ENCODE results near the gene VN1R5. TPM values are rescaled to one million over a fixed set of nuclear protein-coding genes. Genes with fewer than 3 reads are reported as not detected.

The VN1R5 gene
- total RNA-seq, 1 experiment from 2014 or later = not detected

DNA sequence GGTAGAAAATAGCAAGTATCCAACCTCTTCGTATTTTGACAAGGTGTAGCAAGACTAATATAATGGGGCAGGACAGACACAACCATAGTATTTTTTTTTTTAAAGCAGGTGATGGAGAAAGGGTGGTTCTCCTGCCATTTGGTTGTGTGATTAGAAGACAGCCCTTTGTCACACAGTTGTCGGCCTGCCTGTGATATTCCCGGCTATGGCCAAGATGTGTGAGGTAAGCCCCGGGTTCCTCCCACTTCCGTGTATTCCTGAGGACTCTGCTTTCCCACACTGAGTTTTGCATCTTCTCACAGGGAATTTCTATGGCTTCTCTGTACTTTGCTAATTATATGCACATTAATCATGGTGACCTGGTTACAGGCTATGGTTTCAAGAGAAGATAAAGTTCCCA is 39.9 kb downstream of the VN1R5 start:
- Mint-ChIP-seq H3K4me1 (peaks cover 80 to 81% of the 10 kb centered on the region in 2 experiments), H3K27me3 (ENCODE audit: low read depth) (no peaks in the 10 kb centered on the region; the same call in 1 of the 2 replicates), H3K36me3 (ENCODE audit: insufficient read depth in 1 of 3, low read depth in 3 of 3) (peaks cover 15 to 32% (median 24%) of the 10 kb centered on the region in 3 experiments), H3K4me3 (peak overlapping the region in 1 of 2 experiments; percentile 32; a peak in 2 of 5 replicates), H3K27ac (peak overlapping the region; percentile 20 to 54 (median 31); a peak in 2 of 7 replicates), H3K9me3 (no peaks in the 10 kb centered on the region; a peak in 1 of 5 replicates)
- no peak overlapping the region for H2BK5ac ChIP-seq (ENCODE audit: insufficient read length, low read length)
- no peaks in the 10 kb centered on the region for H4K20me1 ChIP-seq (ENCODE audit: control insufficient read depth, insufficient read depth, insufficient read length)
- no peak overlapping the region for H4K8ac ChIP-seq (replicated peaks; ENCODE audit: insufficient read length, low read depth, low read length)
- H3K27me3 ChIP-seq (ENCODE audit: insufficient read depth, low read length) = no peaks in the 10 kb centered on the region
- no peak overlapping the region for H2AFZ ChIP-seq (ENCODE audit: low read length)
- H2BK120ac ChIP-seq (ENCODE audit: low read depth, low read length, poor library complexity, severe bottlenecking) = no peak overlapping the region
- no peak overlapping the region for H3K14ac ChIP-seq (ENCODE audit: insufficient read depth, low read length)
- H3K4me2 ChIP-seq (ENCODE audit: insufficient read depth, insufficient read length, low read length) = peak overlapping the region; percentile 34
- TF ChIP-seq, protein P1, sequence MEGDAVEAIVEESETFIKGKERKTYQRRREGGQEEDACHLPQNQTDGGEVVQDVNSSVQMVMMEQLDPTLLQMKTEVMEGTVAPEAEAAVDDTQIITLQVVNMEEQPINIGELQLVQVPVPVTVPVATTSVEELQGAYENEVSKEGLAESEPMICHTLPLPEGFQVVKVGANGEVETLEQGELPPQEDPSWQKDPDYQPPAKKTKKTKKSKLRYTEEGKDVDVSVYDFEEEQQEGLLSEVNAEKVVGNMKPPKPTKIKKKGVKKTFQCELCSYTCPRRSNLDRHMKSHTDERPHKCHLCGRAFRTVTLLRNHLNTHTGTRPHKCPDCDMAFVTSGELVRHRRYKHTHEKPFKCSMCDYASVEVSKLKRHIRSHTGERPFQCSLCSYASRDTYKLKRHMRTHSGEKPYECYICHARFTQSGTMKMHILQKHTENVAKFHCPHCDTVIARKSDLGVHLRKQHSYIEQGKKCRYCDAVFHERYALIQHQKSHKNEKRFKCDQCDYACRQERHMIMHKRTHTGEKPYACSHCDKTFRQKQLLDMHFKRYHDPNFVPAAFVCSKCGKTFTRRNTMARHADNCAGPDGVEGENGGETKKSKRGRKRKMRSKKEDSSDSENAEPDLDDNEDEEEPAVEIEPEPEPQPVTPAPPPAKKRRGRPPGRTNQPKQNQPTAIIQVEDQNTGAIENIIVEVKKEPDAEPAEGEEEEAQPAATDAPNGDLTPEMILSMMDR (conservative IDR thresholded peaks at IDR 0.05) = no peak
- no peak overlapping the region for H3K23ac ChIP-seq (ENCODE audit: insufficient read length, low read depth, low read length)
- H3K79me2 ChIP-seq (ENCODE audit: insufficient read depth, low read length) = no peaks in the 10 kb centered on the region
- H3K18ac ChIP-seq (ENCODE audit: insufficient read length, low read depth, low read length) = no peak overlapping the region
- H3K27ac ChIP-seq (ENCODE audit: insufficient read length, low read depth, low read length) = no peak overlapping the region
- no peak overlapping the region for H4K5ac ChIP-seq (ENCODE audit: insufficient read length, low read depth, low read length)
- no peak overlapping the region for H2BK20ac ChIP-seq (ENCODE audit: low read depth, low read length, poor library complexity, severe bottlenecking)
- no peak overlapping the region for H4K91ac ChIP-seq (ENCODE audit: insufficient read length, low read depth, low read length)
- no CpG with 5 or more reads among the region's 5 CpGs for WGBS (ENCODE audit: extremely low coverage, insufficient read length, low lambda C conversion rate)
- no peak overlapping the region for H3T11ph ChIP-seq (ENCODE audit: low read length)
- no peaks in the 10 kb centered on the region for H3K23me2 ChIP-seq (ENCODE audit: insufficient read length, low read depth, low read length, poor library complexity, severe bottlenecking)
- H3K56ac ChIP-seq (ENCODE audit: insufficient read length, low read depth, low read length) = no peak overlapping the region
- peaks cover 44% of the 10 kb centered on the region for H3K4me1 ChIP-seq (ENCODE audit: insufficient read depth, low read length)
- H3K9ac ChIP-seq (ENCODE audit: extremely low read depth, insufficient read length, low read length) = no peak overlapping the region
- H3K79me1 ChIP-seq (ENCODE audit: insufficient read depth, low read depth, low read length, poor library complexity, severe bottlenecking) = no peaks in the 10 kb centered on the region
- no peak overlapping the region for H2BK12ac ChIP-seq (ENCODE audit: insufficient read length, low read depth, low read length)
- no peak overlapping the region for H2BK15ac ChIP-seq (ENCODE audit: low read depth, low read length)
- no peak for DNase-seq
- H3K4ac ChIP-seq (ENCODE audit: low read depth, low read length) = no peak overlapping the region
- no peak overlapping the region for H2AK5ac ChIP-seq (ENCODE audit: insufficient read length, low read length)
- no peaks in the 10 kb centered on the region for H3K9me3 ChIP-seq (ENCODE audit: control insufficient read depth, low read depth, low read length)
